ENCODE data around the gene ST6GALNAC3.

DNA sequence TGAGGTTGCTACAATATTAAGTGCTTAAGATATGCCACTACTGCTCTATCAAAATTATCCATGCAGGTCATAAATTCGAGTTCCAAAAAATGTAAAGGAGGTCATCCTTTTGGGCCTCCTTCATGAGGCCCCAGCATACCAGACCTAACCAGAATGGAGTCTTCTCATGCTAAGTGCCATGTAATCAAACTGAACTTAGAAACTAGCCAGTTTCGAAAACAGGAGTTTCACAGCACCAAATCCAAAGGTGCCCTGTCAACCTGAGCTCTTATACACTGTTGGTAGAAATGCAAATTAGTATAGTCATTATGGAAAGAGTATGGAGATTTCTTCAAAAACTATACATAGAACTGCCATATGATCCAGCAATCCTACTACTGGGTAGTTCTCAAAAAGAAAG is 320.5 kb downstream of the ST6GALNAC3 start:
- TF ChIP-seq, protein P1, sequence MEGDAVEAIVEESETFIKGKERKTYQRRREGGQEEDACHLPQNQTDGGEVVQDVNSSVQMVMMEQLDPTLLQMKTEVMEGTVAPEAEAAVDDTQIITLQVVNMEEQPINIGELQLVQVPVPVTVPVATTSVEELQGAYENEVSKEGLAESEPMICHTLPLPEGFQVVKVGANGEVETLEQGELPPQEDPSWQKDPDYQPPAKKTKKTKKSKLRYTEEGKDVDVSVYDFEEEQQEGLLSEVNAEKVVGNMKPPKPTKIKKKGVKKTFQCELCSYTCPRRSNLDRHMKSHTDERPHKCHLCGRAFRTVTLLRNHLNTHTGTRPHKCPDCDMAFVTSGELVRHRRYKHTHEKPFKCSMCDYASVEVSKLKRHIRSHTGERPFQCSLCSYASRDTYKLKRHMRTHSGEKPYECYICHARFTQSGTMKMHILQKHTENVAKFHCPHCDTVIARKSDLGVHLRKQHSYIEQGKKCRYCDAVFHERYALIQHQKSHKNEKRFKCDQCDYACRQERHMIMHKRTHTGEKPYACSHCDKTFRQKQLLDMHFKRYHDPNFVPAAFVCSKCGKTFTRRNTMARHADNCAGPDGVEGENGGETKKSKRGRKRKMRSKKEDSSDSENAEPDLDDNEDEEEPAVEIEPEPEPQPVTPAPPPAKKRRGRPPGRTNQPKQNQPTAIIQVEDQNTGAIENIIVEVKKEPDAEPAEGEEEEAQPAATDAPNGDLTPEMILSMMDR (IDR thresholded peaks at IDR 0.05; ENCODE audit: low read depth, low read length, poor library complexity, severe bottlenecking) = no peak
- TF ChIP-seq EZH2phosphoT487 (IDR thresholded peaks at IDR 0.05; ENCODE audit: borderline replicate concordance, low read length) = no peak
